GM18502 (cell line): Measurements from ENCODE around the gene SPN.
A peak's percentile ranks its signal among the peaks of the same experiment; 100 is the strongest.
"Not testable (repeated sequence)": the region's sequence is repeated elsewhere in the genome, so short reads cannot be mapped to it uniquely, and the experiment has no call there.

Experiments used
- ATAC-seq: cut with Tn5 transposase; IDR thresholded peaks from one replicate; pipeline ENCODE4 v1.9.1; 2021; ENCODE audit warnings: mild to moderate bottlenecking; ENCODE audit not compliant: unreplicated experiment, poor library complexity

Gene SPN

DNA sequence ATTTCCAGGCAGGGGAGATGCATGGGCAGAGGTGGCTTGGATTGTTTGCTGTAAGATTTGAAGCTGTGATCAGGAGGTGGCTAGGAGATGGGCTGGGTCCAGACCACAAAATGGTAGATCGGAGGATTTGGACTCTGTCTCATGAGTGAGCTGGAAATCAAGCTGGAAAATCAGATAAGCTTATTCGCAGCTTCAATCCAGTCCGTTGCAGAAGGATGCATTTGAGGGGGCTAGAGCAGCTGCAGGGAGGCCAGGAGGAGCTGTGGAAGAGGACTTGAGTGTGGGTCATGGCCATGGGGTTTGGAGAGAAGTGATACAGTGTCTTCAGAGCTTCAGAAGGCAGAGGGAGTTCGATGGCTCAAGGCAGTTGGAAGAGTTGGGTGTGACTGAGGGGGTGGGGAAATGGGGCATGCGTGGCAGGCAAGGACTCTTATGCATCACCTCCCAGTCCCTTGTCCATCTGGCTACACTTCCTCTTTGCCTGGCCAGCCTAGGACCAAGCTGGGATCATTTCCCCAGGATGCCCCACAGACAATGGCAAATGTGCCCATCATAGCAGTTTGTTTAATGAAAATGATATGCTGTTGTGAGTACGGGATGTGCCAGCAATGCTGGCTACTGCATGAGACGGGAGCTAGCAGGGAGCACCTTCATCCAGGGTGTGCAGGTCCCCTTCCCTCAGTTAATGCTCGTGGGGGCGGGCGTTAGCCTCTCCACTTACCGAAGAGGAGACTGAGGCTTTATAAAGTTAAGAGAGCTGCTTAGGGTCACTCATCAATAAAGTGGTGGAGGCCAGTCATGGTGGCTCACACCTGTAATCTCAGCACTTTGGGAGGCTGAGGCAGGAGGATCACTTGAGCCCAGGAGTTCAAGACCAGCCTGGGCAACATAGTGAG, 36.5 kb downstream of the SPN start:
- no peak for ATAC-seq

DNA sequence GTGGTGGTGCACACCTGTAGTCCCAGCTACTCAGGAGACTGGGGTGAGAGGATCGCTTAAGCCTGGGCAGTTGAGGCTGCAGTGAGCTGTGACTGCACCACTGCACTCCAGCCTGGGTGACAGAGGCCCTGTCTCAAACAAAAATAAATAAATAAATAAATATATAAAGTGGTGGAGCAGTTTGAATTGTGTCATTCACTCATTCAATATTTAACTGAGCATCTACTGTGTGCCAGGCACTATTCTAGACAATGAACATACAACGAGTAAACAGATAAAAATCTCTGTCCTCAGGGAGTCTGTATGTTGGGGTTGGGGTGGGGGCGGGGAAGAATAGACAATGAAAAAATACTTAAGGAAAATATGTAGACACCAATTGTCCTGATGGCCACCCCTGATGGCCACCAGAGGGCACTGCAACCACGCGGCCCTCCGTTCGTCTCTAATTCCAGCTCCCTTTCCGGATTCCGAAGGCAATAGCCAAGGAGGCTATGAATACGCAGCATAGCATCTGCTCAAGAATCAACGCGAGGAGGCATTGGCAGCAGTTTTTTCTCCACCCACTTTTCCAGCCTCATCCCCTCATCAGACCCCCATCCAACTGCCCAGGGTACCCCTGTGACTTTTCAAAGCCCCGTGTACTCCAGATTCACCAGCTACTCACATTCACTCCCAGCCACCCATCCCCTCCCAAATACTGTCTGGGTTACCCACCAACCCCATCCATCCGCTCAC, 37.4 kb downstream of the SPN start:
- ATAC-seq = no peak

DNA sequence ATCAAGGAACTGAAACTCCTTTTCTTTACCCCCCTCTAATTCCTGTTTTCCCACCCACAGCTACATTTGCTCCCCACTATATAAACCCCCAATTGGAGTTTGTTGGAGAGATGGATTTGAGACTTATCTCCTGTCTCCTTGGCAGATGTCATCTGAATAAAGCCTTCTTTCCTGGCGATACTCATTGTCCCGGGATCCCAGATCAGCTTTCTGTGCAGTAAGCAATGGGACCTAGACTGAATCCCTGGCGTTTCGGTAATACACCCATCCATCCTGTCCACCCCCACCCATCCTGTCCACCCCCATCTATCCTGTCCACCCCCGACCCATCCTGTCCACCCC, 38.1 kb downstream of the SPN start:
- no peak for ATAC-seq

DNA sequence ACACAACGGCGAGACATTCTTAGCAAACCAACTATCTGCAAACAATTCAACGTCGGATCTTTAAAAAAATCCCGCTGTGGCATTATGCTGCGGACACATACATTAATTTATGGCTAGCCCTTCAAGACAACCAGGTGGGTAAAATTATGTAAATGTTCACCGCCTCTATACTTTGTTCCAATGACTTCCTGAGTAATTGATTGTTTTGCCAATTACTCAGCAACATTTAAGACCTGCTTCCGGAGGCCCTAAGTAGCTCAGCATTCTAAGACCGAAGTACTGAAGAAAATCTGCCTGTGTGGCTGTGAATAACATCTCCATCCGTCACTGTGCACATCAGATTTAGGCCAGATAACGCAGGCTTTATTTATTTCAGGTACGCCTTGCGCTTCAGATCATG, 39.2 kb downstream of the SPN start:
- ATAC-seq = peak; percentile 36

DNA sequence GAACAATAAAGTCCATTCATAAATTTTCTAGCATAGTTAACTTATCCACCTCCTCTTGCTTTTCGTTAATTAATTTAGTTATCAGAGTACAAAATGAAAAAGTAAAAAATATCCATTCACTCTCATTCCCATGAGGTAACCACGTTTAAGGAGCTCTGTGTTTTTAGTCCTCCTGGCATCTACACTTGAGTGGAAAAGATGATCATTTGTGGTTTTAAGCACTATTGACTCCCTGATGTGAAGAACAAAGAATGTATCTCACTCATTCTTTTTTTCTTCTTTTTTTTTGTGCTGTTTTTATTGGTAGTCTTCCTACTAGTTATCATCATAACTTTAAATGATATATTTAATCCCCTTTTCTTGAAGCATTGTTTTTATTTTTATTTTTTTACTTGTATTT, 42.0 kb downstream of the SPN start:
- ATAC-seq = no peak

DNA sequence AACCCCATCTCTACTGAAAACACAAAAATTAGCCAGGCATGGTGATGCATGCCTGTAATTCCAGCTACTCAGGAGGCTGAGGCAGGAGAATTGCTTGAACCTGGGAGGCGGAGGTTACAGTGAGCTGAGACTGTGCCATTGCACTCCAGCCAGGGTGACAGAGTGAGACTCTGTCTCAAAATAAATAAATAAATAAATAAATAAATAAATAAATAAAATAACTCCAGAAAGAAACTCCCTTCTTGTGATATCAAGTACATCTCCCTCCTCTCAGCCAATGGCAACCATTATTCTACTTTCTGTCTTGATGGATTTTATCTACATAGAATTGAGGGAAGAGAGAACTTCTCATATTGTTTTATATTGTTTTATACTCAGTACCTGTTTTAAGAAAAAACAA, 44.1 kb downstream of the SPN start:
- ATAC-seq = not testable (repeated sequence)

DNA sequence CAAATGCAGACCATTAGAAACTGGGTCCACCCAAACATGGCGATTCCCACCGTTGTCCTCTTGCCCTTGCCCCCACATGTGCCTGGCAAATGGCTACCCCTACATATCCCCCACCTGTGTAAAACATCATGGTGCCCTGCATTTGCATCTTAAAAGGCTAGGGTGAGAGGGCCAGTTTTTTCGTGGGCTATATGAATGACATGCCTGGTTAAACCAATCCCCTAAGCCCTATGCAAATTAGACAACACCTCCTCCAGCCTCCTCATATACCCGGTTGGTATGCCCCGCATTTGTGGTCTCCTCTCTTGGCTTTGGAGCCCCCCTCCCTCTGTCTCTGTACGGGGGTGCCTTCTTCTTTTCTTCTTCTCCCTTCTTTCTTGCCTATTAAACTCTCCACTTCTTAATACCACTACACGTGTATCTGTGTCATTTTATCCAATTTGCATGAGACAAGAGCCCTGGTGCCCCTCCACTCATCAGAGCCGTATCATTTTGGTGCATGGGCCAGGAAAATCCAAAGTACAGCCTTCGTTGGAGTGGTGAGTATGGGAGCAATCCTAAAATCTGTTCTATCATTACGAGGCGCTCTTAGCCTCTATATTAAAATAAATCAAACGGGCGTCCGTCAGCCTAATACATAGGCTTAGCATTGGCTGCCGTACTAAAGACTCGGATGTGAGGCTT, 46.0 kb downstream of the SPN start:
- ATAC-seq = no peak

DNA sequence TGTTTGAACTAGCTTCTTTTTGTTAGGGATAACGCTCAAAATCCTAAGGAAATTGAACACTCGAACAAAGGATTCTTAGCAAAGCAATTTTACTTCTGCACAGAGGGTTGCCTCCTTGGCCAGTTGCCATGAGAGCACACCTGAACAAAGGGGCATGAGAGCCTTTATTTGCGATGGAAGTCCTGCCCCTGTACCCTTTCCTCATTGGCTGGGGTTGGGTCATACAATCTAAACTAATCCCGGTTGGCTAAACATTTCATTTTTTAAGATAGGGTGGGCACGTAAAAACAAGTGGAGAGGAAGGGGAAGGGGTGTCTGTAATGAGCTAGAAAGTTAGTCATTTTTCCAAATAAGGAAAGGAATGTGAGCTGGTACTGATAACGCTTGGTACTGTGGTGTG, 46.6 kb downstream of the SPN start:
- not testable (repeated sequence) for ATAC-seq

DNA sequence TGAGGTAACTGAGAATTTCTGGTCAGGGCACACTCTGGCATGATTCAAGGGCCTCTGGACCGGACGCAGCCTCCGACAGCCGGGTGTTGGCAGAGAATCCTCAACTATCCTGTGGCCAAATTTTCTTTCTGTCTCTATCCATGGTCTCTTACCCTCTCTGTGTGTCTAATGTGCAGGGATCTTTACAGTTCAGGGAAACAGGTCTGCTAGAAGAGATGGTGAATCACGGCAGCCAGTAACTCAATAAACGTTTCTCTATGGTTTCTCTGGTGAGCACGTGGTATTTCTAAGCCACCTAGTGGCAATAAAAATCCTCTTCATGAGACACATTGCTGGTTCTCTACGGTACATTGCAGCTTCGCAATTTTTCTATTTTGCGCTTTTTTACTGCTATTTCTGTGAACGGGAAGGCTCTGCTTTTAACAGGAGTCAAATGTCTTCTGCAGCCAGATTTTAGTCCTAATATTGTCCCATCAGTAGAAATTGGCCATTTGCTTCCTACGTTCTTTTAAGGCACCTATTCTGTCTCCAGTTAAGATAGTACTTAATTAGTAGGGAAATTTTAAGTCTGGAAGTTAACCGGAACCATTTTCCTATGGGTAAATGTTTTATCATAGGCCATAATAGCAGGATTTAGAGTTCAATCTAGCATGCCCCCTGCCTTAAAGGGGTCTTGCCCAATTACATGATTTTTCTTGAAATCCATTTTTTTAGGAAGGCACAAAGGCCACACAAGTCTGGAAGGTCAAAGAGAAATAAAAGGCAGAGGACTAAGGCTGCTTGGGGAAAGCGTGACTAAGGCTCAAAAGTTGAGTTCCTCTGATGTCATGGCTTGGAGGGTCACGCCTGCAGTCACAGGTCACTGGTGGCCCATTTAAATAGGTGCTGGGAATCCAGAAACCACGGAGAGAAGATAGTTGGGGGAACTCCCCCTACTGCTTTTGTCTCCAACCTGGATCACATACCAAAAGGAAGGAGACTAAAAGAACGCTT, 47.5 kb downstream of the SPN start:
- ATAC-seq = no peak

DNA sequence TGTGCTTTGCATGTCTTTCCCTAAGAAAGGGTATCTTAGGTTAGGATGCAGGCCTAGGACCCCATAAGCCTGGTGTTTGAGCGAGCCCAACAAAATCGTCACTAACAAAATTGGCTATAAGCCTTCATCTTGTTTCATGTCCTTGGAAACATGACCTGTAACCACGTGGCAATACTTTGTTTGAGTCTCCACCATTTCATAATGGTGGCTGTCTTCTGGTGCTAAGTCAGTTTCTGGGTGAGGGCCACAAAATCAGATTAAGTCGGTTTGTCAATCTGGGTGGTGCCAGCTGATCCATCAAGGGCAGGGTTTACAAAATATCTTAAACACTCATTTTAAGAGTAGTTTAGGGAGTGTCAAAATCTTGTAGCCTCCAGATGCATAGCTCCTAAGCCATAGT, 49.8 kb downstream of the SPN start:
- ATAC-seq = no peak

DNA sequence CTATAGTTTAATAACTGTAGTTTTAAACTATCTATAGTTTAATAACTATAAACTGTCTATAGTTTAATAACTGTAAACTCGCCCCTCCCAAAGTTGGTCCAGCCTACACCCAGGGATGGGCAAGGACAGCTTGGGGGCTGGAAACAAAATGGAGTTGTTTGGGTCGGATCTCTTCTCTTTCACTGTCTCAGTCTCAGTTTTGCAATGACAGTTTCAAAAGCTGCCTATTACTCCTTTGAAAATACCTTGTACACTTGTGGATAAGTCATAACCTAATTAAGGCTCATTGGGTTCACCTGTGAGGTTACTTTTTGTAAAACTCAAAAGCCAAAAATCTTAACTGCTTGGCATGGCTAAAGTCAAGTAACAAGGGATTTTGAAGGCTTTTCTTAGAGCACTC, 51.3 kb downstream of the SPN start:
- no peak for ATAC-seq

DNA sequence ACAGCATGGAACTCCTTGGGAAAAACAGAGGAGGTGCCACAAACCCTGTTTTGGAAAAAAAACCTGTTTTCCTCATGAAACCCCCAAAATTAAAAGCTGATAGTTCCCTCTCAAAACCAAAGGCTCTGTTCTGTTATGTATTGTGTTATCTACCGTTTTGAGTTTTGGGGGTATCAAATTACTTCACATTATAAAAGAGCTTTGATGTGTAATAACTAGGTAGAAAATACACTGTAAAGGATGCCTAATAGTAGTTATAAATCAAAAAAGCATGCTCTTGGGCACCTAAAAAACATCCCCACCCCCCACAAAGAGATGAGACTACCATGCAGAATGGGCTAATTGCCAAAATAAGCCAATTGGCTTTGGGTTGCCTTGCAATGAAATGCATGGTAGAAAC, 51.9 kb downstream of the SPN start:
- ATAC-seq = no peak

DNA sequence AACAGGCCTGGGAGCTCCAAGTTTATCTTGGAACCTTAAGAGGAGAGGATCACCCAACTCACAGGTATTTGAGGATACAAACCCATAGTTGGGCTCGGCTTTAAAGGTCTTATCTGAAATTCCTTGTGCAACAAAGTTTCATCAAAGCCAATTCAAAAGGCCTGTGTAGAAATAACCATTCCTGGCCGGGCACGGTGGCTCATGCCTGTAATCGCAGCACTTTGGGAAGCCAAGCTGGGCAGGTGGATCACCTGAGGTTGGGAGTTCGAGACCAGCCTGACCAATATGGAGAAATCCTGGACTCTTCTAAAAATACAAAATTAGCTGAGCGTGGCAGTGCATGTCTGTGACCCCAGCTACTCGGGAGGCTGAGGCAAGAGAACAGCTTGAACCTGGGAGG, 54.1 kb downstream of the SPN start:
- ATAC-seq = no peak

DNA sequence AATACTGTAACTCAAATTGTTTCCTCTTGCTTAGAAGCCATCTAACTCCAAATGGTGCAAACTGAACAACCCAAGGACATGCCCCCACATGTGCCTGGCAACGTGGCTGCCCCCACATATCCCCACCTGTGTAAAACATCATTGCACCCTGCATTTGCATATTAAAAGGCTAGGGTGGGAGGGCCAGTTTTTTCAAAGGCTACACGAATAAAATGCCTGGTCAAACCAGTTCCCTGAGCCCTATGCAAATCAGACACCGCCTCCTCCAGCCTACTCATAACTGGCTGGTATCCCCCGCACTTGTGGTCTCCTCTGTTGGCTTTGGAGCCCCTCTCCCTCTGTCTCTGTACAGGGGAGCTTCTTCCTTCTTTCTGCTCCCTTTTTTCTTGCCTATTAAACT, 56.0 kb downstream of the SPN start:
- ATAC-seq = no peak
